GM23338 (cell line): ENCODE measurements around the gene APOA1. TPM values are rescaled to one million over a fixed set of nuclear protein-coding genes. Genes with fewer than 3 reads are reported as not detected.

Experiments
- ATAC-seq: fragments of 200-7000 bp; cut with Tn5 transposase; 3 replicates; pipeline ENCODE4 v1.9.1; 2020
- DNase-seq: peaks from one replicate; pipeline ENCODE4 v3.0.0-alpha.2; 2015; ENCODE audit warnings: low spot score
- H2AFZ ChIP-seq: fragments of 200-600 bp; sonication (generic); 2 replicates; pipeline ENCODE4 v1.8.0; 2016; ENCODE audit warnings: antibody characterized with exemption, mild to moderate bottlenecking, moderate library complexity
- H3F3A ChIP-seq: fragments of 200-600 bp; sonication (generic); replicated peaks from 2 replicates; pipeline ENCODE4 v1.8.0; 2017; ENCODE audit warnings: antibody characterized with exemption, mixed run types, low read depth
- H3K27ac ChIP-seq: fragments of 200-600 bp; sonication (generic); 2 replicates; pipeline ENCODE4 v1.6.1; 2016; ENCODE audit warnings: low read depth
- H3K27me3 ChIP-seq: fragments of 200-600 bp; sonication (generic); 2 replicates; pipeline ENCODE4 v1.8.0; 2016; ENCODE audit warnings: mild to moderate bottlenecking, mixed run types, moderate library complexity; ENCODE audit not compliant: insufficient read depth
- H3K36me3 ChIP-seq: fragments of 200-600 bp; sonication (generic); 2 replicates; pipeline ENCODE4 v1.8.0; 2016; ENCODE audit warnings: mild to moderate bottlenecking; ENCODE audit not compliant: insufficient read depth
- H3K4me1 ChIP-seq: fragments of 200-600 bp; sonication (generic); 2 replicates; pipeline ENCODE4 v1.8.0; 2016; ENCODE audit warnings: mild to moderate bottlenecking, moderate library complexity; ENCODE audit not compliant: insufficient read depth
- H3K4me2 ChIP-seq: fragments of 200-600 bp; sonication (generic); 2 replicates; pipeline ENCODE4 v1.7.1; 2017; ENCODE audit warnings: mixed run types
- H3K4me3 ChIP-seq: fragments of 200-600 bp; sonication (generic); 2 replicates; pipeline ENCODE4 v1.6.1; 2016; ENCODE audit warnings: mixed run types
- H3K79me2 ChIP-seq: fragments of 200-600 bp; sonication (generic); replicated peaks from 2 replicates; pipeline ENCODE4 v1.8.0; 2017; ENCODE audit warnings: mild to moderate bottlenecking; ENCODE audit not compliant: insufficient read depth
- H3K9me2 ChIP-seq: fragments of 200-600 bp; sonication (generic); 2 replicates; pipeline ENCODE4 v1.8.0; 2017; ENCODE audit not compliant: insufficient read depth
- H4K20me1 ChIP-seq: fragments of 200-600 bp; sonication (generic); replicated peaks from 2 replicates; pipeline ENCODE4 v1.8.0; 2017; ENCODE audit warnings: mild to moderate bottlenecking; ENCODE audit not compliant: insufficient read depth
- H3K27ac Mint-ChIP-seq: 2 replicates; pipeline ENCODE4 v1.8.0; 2020; ENCODE audit warnings: inconsistent platforms, mild to moderate bottlenecking, moderate library complexity, mixed read lengths
- H3K27me3 Mint-ChIP-seq: 3 replicates; pipeline ENCODE4 v1.8.0; 2022; ENCODE audit warnings: low read depth, mild to moderate bottlenecking, moderate library complexity, mixed read lengths, inconsistent platforms; ENCODE audit not compliant: insufficient read depth, poor library complexity
- H3K36me3 Mint-ChIP-seq: 3 replicates; pipeline ENCODE4 v1.8.0; 2021; ENCODE audit warnings: low read depth, mild to moderate bottlenecking, inconsistent platforms, moderate library complexity, mixed read lengths
- H3K4me1 Mint-ChIP-seq: 3 replicates; pipeline ENCODE4 v1.8.0; 2020; ENCODE audit warnings: mild to moderate bottlenecking, inconsistent platforms, mixed read lengths
- H3K4me3 Mint-ChIP-seq: 3 replicates; pipeline ENCODE4 v1.8.0; 2021; ENCODE audit warnings: moderate library complexity, mild to moderate bottlenecking, inconsistent platforms, mixed read lengths
- H3K9me3 Mint-ChIP-seq: 3 replicates; pipeline ENCODE4 v1.8.0; 2020; ENCODE audit warnings: moderate library complexity, mild to moderate bottlenecking, inconsistent platforms, mixed read lengths
- CREB1 ChIP-seq: fragments of 250-450 bp; sonication (Bioruptor Pico); IDR thresholded peaks from 2 replicates; pipeline ENCODE4 v1.5.0; 2020; ENCODE audit warnings: low read depth, mild to moderate bottlenecking, moderate library complexity
- CTCF ChIP-seq, 2 experiments: fragments of 200-600 bp in 1 of 2; sonication (generic) in 1 of 2; conservative IDR thresholded peaks; 2 replicates each; pipeline versions ENCODE4 v1.5.1 to v1.6.1; 2016 to 2017; ENCODE audit warnings: antibody characterized with exemption in 2 of 2, low read depth in 2 of 2, mild to moderate bottlenecking in 2 of 2, moderate library complexity in 1 of 2
- ETS1 ChIP-seq: IDR thresholded peaks from 2 replicates; pipeline ENCODE4 v1.6.1; 2016; ENCODE audit warnings: antibody characterized with exemption
- EZH2 ChIP-seq: fragments of 200-600 bp; sonication (generic); IDR thresholded peaks from one replicate; pipeline ENCODE4 v1.8.0; 2017; ENCODE audit warnings: antibody characterized with exemption, mild to moderate bottlenecking, low read depth; ENCODE audit not compliant: unreplicated experiment
- EZH2phosphoT487 ChIP-seq: fragments of 200-600 bp; sonication (generic); IDR thresholded peaks from one replicate; pipeline ENCODE4 v1.8.1; 2018; ENCODE audit warnings: antibody characterized with exemption; ENCODE audit not compliant: unreplicated experiment
- JUNB ChIP-seq: IDR thresholded peaks from one replicate; pipeline ENCODE4 v1.6.1; 2016; ENCODE audit warnings: antibody characterized with exemption; ENCODE audit not compliant: unreplicated experiment
- NANOG ChIP-seq: IDR thresholded peaks from 2 replicates; pipeline ENCODE4 v1.6.1; 2016; ENCODE audit warnings: antibody characterized with exemption, borderline replicate concordance
- POLR2AphosphoS5 ChIP-seq: IDR thresholded peaks from 2 replicates; pipeline ENCODE4 v1.6.1; 2016; ENCODE audit warnings: antibody characterized with exemption, low read depth
- REST ChIP-seq: IDR thresholded peaks from one replicate; pipeline ENCODE4 v1.6.1; 2018; ENCODE audit warnings: antibody characterized with exemption; ENCODE audit not compliant: unreplicated experiment
- STAT1 ChIP-seq: IDR thresholded peaks from one replicate; pipeline ENCODE4 v1.6.1; 2016; ENCODE audit warnings: antibody characterized with exemption; ENCODE audit not compliant: unreplicated experiment
- ZNF114 ChIP-seq: fragments of 250-450 bp; sonication (Bioruptor Pico); IDR thresholded peaks from 2 replicates; pipeline ENCODE4 v1.5.0; 2020; ENCODE audit warnings: mild to moderate bottlenecking, moderate library complexity
- ZNF331 ChIP-seq: fragments of 250-450 bp; sonication (Bioruptor Pico); IDR thresholded peaks from 2 replicates; pipeline ENCODE4 v1.5.0; 2020; ENCODE audit warnings: low read depth, mild to moderate bottlenecking, moderate library complexity
- ZNF462 ChIP-seq: fragments of 250-450 bp; sonication (Bioruptor Pico); IDR thresholded peaks from 2 replicates; pipeline ENCODE4 v1.5.0; 2020; ENCODE audit warnings: mild to moderate bottlenecking, moderate library complexity
- polyA plus RNA-seq: library from polyadenylated mRNA; unstranded; fragments of >200 nt; fragmentation: Nextera tagmentation; extraction: Ambion mirVana; gene quantifications from 2 replicates; pipeline ENCODE4 v1.2.1, GENCODE V29; 2016
- total RNA-seq: library from RNA; depleted of rRNA; stranded (reverse); fragments of >200 nt; shearing (Covaris generic); gene quantifications from 2 replicates; pipeline ENCODE4 v1.2.3, GENCODE V29; 2014

APOA1 gene
- total and polyA plus RNA-seq, 2 experiments from 2014 or later, result 0.60 TPM; not detected in 1

- Mint-ChIP-seq H3K27me3 (no peaks in the 10 kb centered on the region), H3K4me1 (peaks cover 5% of the 10 kb centered on the region), H3K9me3 (no peaks in the 10 kb centered on the region), H3K36me3 (no peaks in the 10 kb centered on the region), H3K27ac (no peak overlapping the region), H3K4me3 (no peak overlapping the region)
- Histone ChIP-seq H3K27ac (no peak overlapping the region), H3F3A (no peaks in the 10 kb centered on the region), H3K4me2 (no peak overlapping the region), H3K27me3 (no peaks in the 10 kb centered on the region), H3K4me3 (no peak overlapping the region), H3K36me3 (no peaks in the 10 kb centered on the region), H3K79me2 (no peaks in the 10 kb centered on the region), H3K4me1 (no peaks in the 10 kb centered on the region), H3K9me2 (no peaks in the 10 kb centered on the region), H4K20me1 (no peaks in the 10 kb centered on the region), H2AFZ (no peak overlapping the region)
- TF ChIP-seq NANOG, result no peak
- TF ChIP-seq ZNF114 (CRISPR knock-in tag), result no peak
- no peak for TF ChIP-seq ZNF462 (CRISPR knock-in tag)
- no peak for TF ChIP-seq CTCF (conservative IDR thresholded peaks at IDR 0.05; ENCODE audit: low read depth in 2 of 2)
- TF ChIP-seq ZNF331 (CRISPR knock-in tag), result no peak
- TF ChIP-seq EZH2, result no peak
- no peak for TF ChIP-seq STAT1
- no peak for TF ChIP-seq ETS1
- no peak for TF ChIP-seq EZH2phosphoT487
- no peak for TF ChIP-seq REST
- TF ChIP-seq POLR2AphosphoS5, result no peak
- TF ChIP-seq CREB1 (CRISPR knock-in tag), result no peak
- TF ChIP-seq JUNB, result no peak
- DNase-seq, result no peak
- no peak for ATAC-seq
These were observed 11.3 kb downstream of the APOA1 start for GRCh38 chr11:116825854-116826750.
